Anterior cingulate cortex (tissue), 58 donors: ENCODE measurements around the gene KASH5.
A peak's percentile ranks its signal among the peaks of the same experiment; 100 is the strongest.

Source experiments
- DNase-seq, 58 donors: peaks; one replicate each; lab custom pipeline; 2025; lab: John Stamatoyannopoulos, UW

The KASH5 gene

GRCh38 chr19:49387936-49388372, at the start of gene KASH5:
KASH5 (plus strand) TSS chr19:49388249; CDS start chr19:49390884, 2,635 bp downstream.
- DNase-seq = peak in 44 of 58 donors; percentile 1 to 60 (median 20)

GRCh38 chr19:49338691-49339300, 49.3 kb upstream of the KASH5 start:
- peak in 8 of 58 donors; percentile 15 to 50 (median 34) for DNase-seq

- DNase-seq = peak in 55 of 58 donors; percentile 25 to 89 (median 67)
Observed at GRCh38 chr19:49339301-49340068, 48.6 kb upstream of the KASH5 start.

- peak in 3 of 58 donors; percentile 12 to 24 (median 12) for DNase-seq
Observed at GRCh38 chr19:49340069-49340864, 47.8 kb upstream of the KASH5 start.

GRCh38 chr19:49340865-49341718, 47.0 kb upstream of the KASH5 start:
- DNase-seq = no peak

GRCh38 chr19:49342291-49342721, 45.7 kb upstream of the KASH5 start:
- DNase-seq = no peak

- no peak for DNase-seq
Observed at GRCh38 chr19:49343123-49343522, 44.9 kb upstream of the KASH5 start.

GRCh38 chr19:49344505-49345423, 43.3 kb upstream of the KASH5 start:
- DNase-seq = no peak

GRCh38 chr19:49347191-49347590, 40.9 kb upstream of the KASH5 start:
- no peak for DNase-seq

GRCh38 chr19:49347835-49348234, 40.2 kb upstream of the KASH5 start:
- DNase-seq = peak in 18 of 58 donors; percentile 2 to 58 (median 16)

- no peak for DNase-seq
Observed at GRCh38 chr19:49348305-49349189, 39.5 kb upstream of the KASH5 start.

- no peak for DNase-seq
Observed at GRCh38 chr19:49349567-49349966, 38.5 kb upstream of the KASH5 start.

GRCh38 chr19:49355909-49356353, 32.1 kb upstream of the KASH5 start:
- DNase-seq = no peak

- no peak for DNase-seq
Observed at GRCh38 chr19:49356382-49356781, 31.7 kb upstream of the KASH5 start.

- no peak for DNase-seq
Observed at GRCh38 chr19:49357186-49357585, 30.9 kb upstream of the KASH5 start.

- DNase-seq = no peak
Observed at GRCh38 chr19:49359851-49360820, 27.9 kb upstream of the KASH5 start.
